ENCODE results near the gene AKAP8L.
"Not testable (repeated sequence)": the region's sequence is repeated elsewhere in the genome, so short reads cannot be mapped to it uniquely, and the experiment has no call there.

The AKAP8L gene

GRCh38 chr19:15374105-15374651, 44.6 kb downstream of the AKAP8L start:
- Mint-ChIP-seq H3K9me3 (ENCODE audit: low read depth) (no peaks in the 10 kb centered on the region), H3K36me3 (no peaks in the 10 kb centered on the region), H3K4me1 (ENCODE audit: low read depth) (peaks cover 28% of the 10 kb centered on the region), H3K4me3 (no peak overlapping the region), H3K27me3 (no peaks in the 10 kb centered on the region), H3K27ac (no peak overlapping the region)

GRCh38 chr19:15373644-15374043, 45.1 kb downstream of the AKAP8L start:
- no peak overlapping the region for H3K27ac Mint-ChIP-seq

DNA sequence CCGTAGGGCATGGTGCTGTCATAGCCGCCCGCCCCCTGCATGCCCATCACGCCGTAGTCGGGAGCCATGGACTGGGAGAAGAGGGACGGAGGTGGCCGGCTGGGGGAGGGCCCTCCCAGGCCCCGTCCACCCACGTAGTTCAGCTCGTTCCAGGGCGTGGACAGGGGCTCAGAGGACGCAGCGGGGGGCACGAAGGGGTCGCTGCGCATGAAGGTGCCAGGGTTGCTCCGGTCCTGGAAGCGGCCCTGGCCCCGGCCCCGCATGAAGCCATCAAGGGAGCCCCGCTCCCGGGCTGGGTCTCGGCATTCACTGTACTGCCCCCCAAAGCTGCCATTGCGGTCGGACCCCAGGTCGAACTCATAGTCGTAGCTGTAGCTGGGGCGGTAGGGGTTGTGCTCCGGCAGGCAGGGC, 45.9 kb downstream of the AKAP8L start:
- Mint-ChIP-seq H3K27ac (no peak overlapping the region), H3K36me3 (no peaks in the 10 kb centered on the region), H3K4me1 (ENCODE audit: low read depth) (peaks cover 23% of the 10 kb centered on the region)

More at GRCh38 chr19:15373644-15374043, 45.1 kb downstream of the AKAP8L start:
- Mint-ChIP-seq H3K9me3 (ENCODE audit: low read depth) (no peaks in the 10 kb centered on the region), H3K36me3 (no peaks in the 10 kb centered on the region), H3K4me3 (no peak overlapping the region), H3K4me1 (ENCODE audit: low read depth) (peaks cover 28% of the 10 kb centered on the region), H3K27me3 (no peaks in the 10 kb centered on the region)

GRCh38 chr19:15372470-15372869, 46.3 kb downstream of the AKAP8L start:
- no peak overlapping the region for H3K4me3 Mint-ChIP-seq
- H3K27ac Mint-ChIP-seq: peak overlapping the region; percentile 34
- H3K4me1 Mint-ChIP-seq (ENCODE audit: low read depth): peaks cover 19% of the 10 kb centered on the region
- H3K27me3 Mint-ChIP-seq: no peaks in the 10 kb centered on the region
- no peaks in the 10 kb centered on the region for H3K36me3 Mint-ChIP-seq
- H3K9me3 Mint-ChIP-seq (ENCODE audit: low read depth): no peaks in the 10 kb centered on the region

More for the DNA sequence above, 45.9 kb downstream of the AKAP8L start:
- H3K4me3 Mint-ChIP-seq: no peak overlapping the region
- H3K27me3 Mint-ChIP-seq: no peaks in the 10 kb centered on the region
- no peaks in the 10 kb centered on the region for H3K9me3 Mint-ChIP-seq (ENCODE audit: low read depth)

DNA sequence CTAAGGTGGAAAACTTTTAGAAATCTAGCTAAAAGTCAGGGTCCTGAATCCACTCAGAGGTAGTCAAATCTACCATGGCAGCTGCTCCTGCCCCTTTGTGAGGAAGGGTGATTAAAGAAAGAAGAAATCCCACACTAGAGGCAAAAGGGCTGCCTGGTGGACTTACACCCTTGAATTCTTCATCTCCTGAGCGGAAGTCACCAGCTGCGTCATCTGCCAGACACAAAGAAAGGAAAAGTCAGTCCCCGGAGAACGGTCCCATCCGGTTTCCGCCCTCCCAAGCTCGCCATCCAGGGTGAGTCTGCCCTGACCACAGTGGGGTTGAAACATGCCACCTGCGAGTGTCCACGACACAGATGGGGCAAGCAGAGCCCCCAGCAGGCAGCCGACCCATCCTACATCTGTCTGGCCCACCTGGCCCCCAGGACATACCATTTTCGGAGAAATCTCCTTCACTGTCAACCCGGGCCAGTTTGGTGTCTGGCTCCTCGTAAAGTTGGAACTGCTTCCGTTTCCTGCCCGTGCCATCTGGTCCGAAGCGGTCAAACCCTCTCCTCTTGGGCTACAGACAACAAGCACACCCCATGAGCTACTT, 46.9 kb downstream of the AKAP8L start:
- Mint-ChIP-seq H3K4me1 (ENCODE audit: low read depth) (peaks cover 15% of the 10 kb centered on the region), H3K27ac (no peak overlapping the region), H3K9me3 (ENCODE audit: low read depth) (no peaks in the 10 kb centered on the region), H3K4me3 (no peak overlapping the region), H3K27me3 (no peaks in the 10 kb centered on the region), H3K36me3 (no peaks in the 10 kb centered on the region)

DNA sequence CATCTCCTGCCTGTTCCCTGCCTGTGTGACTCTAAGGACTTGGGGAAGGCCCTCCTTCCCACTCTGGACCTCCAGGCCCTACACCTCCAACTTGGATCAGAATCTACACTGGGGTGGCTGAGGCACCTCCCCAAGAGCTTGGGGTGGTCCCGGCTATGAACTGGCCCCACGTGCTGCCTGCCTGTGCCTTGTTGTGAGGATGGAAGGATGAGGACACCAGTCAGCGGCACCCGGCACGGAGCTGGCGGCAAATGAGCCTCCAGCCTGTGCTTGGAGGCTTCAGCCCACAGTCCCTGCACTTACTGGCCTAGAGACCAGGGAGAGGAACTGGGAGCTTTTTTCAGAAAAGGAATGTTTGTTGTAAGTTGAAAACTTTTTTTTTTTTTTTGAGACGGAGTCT, 47.7 kb downstream of the AKAP8L start:
- Mint-ChIP-seq H3K4me1 (ENCODE audit: low read depth) (peaks cover 10% of the 10 kb centered on the region), H3K27ac (no peak overlapping the region), H3K27me3 (no peaks in the 10 kb centered on the region), H3K9me3 (ENCODE audit: low read depth) (no peaks in the 10 kb centered on the region), H3K4me3 (no peak overlapping the region), H3K36me3 (no peaks in the 10 kb centered on the region)

DNA sequence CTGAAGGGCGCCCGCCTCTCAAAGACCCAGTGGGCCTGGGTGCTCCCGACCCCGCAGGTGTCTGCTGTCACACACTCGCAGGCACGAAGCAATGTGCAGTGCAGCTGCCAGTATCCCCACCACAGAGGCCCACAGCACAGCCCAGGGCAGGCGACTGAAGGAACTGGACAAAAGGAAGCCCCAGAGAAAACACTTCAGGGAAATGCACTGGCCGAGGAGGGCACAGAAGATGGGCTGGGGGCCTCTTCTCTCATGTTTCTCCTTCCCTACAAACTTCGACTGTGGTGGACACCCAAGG, 49.2 kb downstream of the AKAP8L start:
- H3K27ac Mint-ChIP-seq: no peak overlapping the region
- no peaks in the 10 kb centered on the region for H3K27me3 Mint-ChIP-seq
- peaks cover 2% of the 10 kb centered on the region for H3K4me1 Mint-ChIP-seq (ENCODE audit: low read depth)
- H3K9me3 Mint-ChIP-seq (ENCODE audit: low read depth): no peaks in the 10 kb centered on the region
- no peak overlapping the region for H3K4me3 Mint-ChIP-seq
- H3K36me3 Mint-ChIP-seq: no peaks in the 10 kb centered on the region

GRCh38 chr19:15368798-15369593, 49.8 kb downstream of the AKAP8L start:
- no peak overlapping the region for H3K4me3 Mint-ChIP-seq
- no peaks in the 10 kb centered on the region for H3K36me3 Mint-ChIP-seq
- H3K27me3 Mint-ChIP-seq: no peaks in the 10 kb centered on the region
- H3K4me1 Mint-ChIP-seq (ENCODE audit: low read depth): peaks cover 2% of the 10 kb centered on the region
- no peak overlapping the region for H3K27ac Mint-ChIP-seq
- H3K9me3 Mint-ChIP-seq (ENCODE audit: low read depth): no peaks in the 10 kb centered on the region

GRCh38 chr19:15368051-15368632, 50.6 kb downstream of the AKAP8L start:
- H3K4me3 Mint-ChIP-seq: no peak overlapping the region
- H3K4me1 Mint-ChIP-seq (ENCODE audit: low read depth): peaks cover 4% of the 10 kb centered on the region
- H3K27me3 Mint-ChIP-seq: no peaks in the 10 kb centered on the region
- H3K36me3 Mint-ChIP-seq: peaks cover 2% of the 10 kb centered on the region
- H3K9me3 Mint-ChIP-seq (ENCODE audit: low read depth): no peaks in the 10 kb centered on the region
- no peak overlapping the region for H3K27ac Mint-ChIP-seq

GRCh38 chr19:15367439-15367838, 51.3 kb downstream of the AKAP8L start:
- H3K27ac Mint-ChIP-seq: no peak overlapping the region
- peaks cover 2% of the 10 kb centered on the region for H3K4me1 Mint-ChIP-seq (ENCODE audit: low read depth)

GRCh38 chr19:15365264-15365663, 53.5 kb downstream of the AKAP8L start:
- no peak overlapping the region for H3K4me3 Mint-ChIP-seq
- H3K27ac Mint-ChIP-seq: no peak overlapping the region
- peaks cover 2% of the 10 kb centered on the region for H3K4me1 Mint-ChIP-seq (ENCODE audit: low read depth)
- no peaks in the 10 kb centered on the region for H3K27me3 Mint-ChIP-seq
- H3K9me3 Mint-ChIP-seq (ENCODE audit: low read depth): no peaks in the 10 kb centered on the region
- H3K36me3 Mint-ChIP-seq: peaks cover 2% of the 10 kb centered on the region

More at GRCh38 chr19:15367439-15367838, 51.3 kb downstream of the AKAP8L start:
- H3K4me3 Mint-ChIP-seq: no peak overlapping the region
- H3K9me3 Mint-ChIP-seq (ENCODE audit: low read depth): no peaks in the 10 kb centered on the region
- H3K27me3 Mint-ChIP-seq: no peaks in the 10 kb centered on the region
- H3K36me3 Mint-ChIP-seq: peaks cover 2% of the 10 kb centered on the region

DNA sequence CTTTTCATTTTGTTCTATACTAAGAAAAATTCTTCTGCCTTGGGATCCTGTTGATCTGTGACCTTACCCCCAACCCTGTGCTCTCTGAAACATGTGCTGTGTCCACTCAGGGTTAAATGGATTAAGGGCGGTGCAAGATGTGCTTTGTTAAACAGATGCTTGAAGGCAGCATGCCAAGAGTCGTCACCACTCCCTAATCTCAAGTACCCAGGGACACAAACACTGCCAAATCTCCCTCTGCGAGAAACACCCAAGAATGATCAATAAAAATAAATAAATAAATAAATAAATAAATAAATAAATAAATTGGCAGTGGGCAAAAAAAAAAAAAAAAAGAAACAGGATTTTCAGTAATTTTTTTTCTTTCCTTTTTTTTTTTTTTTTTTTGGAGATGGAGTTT, 55.0 kb downstream of the AKAP8L start:
- not testable (repeated sequence) for H3K4me1 Mint-ChIP-seq (ENCODE audit: low read depth); H3K27me3 Mint-ChIP-seq; H3K4me3 Mint-ChIP-seq; H3K9me3 Mint-ChIP-seq (ENCODE audit: low read depth); H3K27ac Mint-ChIP-seq; H3K36me3 Mint-ChIP-seq

DNA sequence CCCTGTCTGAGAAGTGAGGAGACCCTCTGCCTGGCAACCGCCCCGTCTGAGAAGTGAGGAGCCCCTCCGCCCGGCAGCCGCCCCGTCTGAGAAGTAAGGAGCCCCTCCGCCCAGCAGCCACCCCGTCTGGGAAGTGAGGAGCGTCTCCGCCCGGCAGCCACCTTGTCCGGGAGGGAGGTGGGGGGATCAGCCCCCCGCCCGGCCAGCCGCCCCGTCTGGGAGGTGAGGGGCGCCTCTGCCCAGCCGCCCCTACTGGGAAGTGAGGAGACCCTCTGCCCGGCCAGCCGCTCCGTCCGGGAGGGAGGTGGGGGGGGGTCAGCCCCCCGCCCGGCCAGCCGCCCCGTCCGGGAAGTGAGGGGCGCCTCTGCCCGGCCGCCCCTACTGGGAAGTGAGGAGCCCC, 55.7 kb downstream of the AKAP8L start:
- not testable (repeated sequence) for H3K27ac Mint-ChIP-seq; H3K27me3 Mint-ChIP-seq; H3K9me3 Mint-ChIP-seq (ENCODE audit: low read depth); H3K36me3 Mint-ChIP-seq; H3K4me1 Mint-ChIP-seq (ENCODE audit: low read depth); H3K4me3 Mint-ChIP-seq

- not testable (repeated sequence) for H3K36me3 Mint-ChIP-seq; H3K9me3 Mint-ChIP-seq (ENCODE audit: low read depth); H3K27ac Mint-ChIP-seq; H3K27me3 Mint-ChIP-seq; H3K4me3 Mint-ChIP-seq; H3K4me1 Mint-ChIP-seq (ENCODE audit: low read depth)
These were observed 58.8 kb downstream of the AKAP8L start for GRCh38 chr19:15360015-15360414.

GRCh38 chr19:15358918-15359317, 59.9 kb downstream of the AKAP8L start:
- Mint-ChIP-seq H3K27ac (no peak overlapping the region), H3K4me3 (no peak overlapping the region), H3K36me3 (peaks cover 11% of the 10 kb centered on the region), H3K4me1 (ENCODE audit: low read depth) (peaks cover 2% of the 10 kb centered on the region), H3K27me3 (no peaks in the 10 kb centered on the region), H3K9me3 (ENCODE audit: low read depth) (no peaks in the 10 kb centered on the region)

All from activated naive CD8-positive, alpha-beta T cell (primary cell).